Pancreas (tissue), 10 donors: ENCODE results near the gene ETV3L. TPM values are rescaled to one million over a fixed set of nuclear protein-coding genes. Genes with fewer than 3 reads are reported as not detected.
A peak's percentile ranks its signal among the peaks of the same experiment; 100 is the strongest.

Source experiments
- ATAC-seq, 4 donors: fragments of 200-7000 bp; cut with Tn5 transposase; one replicate each; pipeline versions ENCODE4 v1.8.0 to v1.9.1; 2020; ENCODE audit warnings: mild to moderate bottlenecking in 4 of 4, moderate library complexity in 4 of 4
- DNase-seq, 6 donors: peaks; one replicate each; pipeline ENCODE4 v3.0.0-alpha.2; 2020
- FAIRE-seq: peaks from 2 replicates; lab custom pipeline; 2012; peaks lifted over from hg19 to GRCh38; lab: Jason Lieb, UNC
- H3K27ac ChIP-seq, 4 donors: fragments of 200-600 bp; sonication (generic); 1 replicate in 3 of 4; 2 replicates in 1 of 4; pipeline versions ENCODE4 v1.5.0 to v1.8.0; 2020
- H3K27me3 ChIP-seq, 4 donors: fragments of 200-600 bp; one replicate each; pipeline ENCODE4 v1.8.0; 2021
- H3K36me3 ChIP-seq, 3 donors: fragments of 200-600 bp; sonication (generic) in 1 of 3; one replicate each; pipeline versions ENCODE4 v1.5.0 to v1.8.0; 2020 to 2021
- H3K4me1 ChIP-seq, 3 donors: fragments of 200-600 bp; one replicate each; pipeline ENCODE4 v1.8.0; 2021
- H3K4me3 ChIP-seq, 4 donors: fragments of 200-600 bp; sonication (generic) in 2 of 4; one replicate each; pipeline versions ENCODE4 v1.5.0 to v1.8.0; 2020 to 2021
- H3K9me3 ChIP-seq, 4 donors: fragments of 200-600 bp; one replicate each; pipeline ENCODE4 v1.8.0; 2021
- CTCF ChIP-seq, 4 donors: fragments of 200-600 bp; sonication (generic) in 3 of 4; IDR thresholded peaks; one replicate each; pipeline versions ENCODE4 v1.5.0 to v1.8.0; 2021; ENCODE audit warnings: antibody characterized with exemption in 4 of 4
- WGBS, 2 donors: extraction: QIAGEN DNeasy Blood & Tissue Kit; methylation state at CpG; one replicate each; pipeline ENCODE4 v1.1.7; 2013; 5-methylcytosine and 5-hydroxymethylcytosine counted together
- intact Hi-C, 3 donors: fragments of 100-400 bp; cut with DNase I; formaldehyde crosslinking; loops; one replicate each; pipeline versions ENCODE4 v1.11.1 to v1.14.2; 2022
- polyA plus RNA-seq, 2 donors: library from polyadenylated mRNA; stranded (reverse); fragments of 200-250 nt; gene quantifications; one replicate each; pipeline ENCODE4 v1.2.3, GENCODE V29; 2013
- total RNA-seq, 6 donors: library from RNA; stranded (reverse); fragmentation: NEBNext Ultra II Directional in 4 of 6; extraction: Animal tissue kit (Norgen Biotek cat#: 25700) in 4 of 6; gene quantifications; one replicate each; pipeline versions ENCODE4 v1.2.1 to v1.2.4, GENCODE V29; 2021 to 2023
- donor health status: healthy with polysubstance abuse.
- donor health status: DM: no; HTN: no; CAD: no; lungs with moderate emphysema.
- donor health status: DM: no; HTN: no; CAD: no.
- donor health status: control.
- donor health status: control.
- donor health status: Bipolar disorder and iron deficiency.
- donor health status: DM: yes; HTN: yes; CAD: no.
- donor health status: DM: no; HTN: no; CAD: no.
- donor health status: DM: no; HTN: no; CAD: no.
- donor health status: DM: yes; HTN: yes; CAD: no.

Gene ETV3L
- total and polyA plus RNA-seq, 8 donors, result 0.14 TPM; not detected in 7

- intact Hi-C loops, result loop anchor here in 2 of 3 donors (2.0 to 10.0 kb wide), 3 partner anchors 66 to 404 kb away; no protein-coding TSS in a partner anchor
These were observed 8.4 kb downstream of the ETV3L start for GRCh38 chr1:157091186-157091585.

GRCh38 chr1:157090771-157091170, 8.8 kb downstream of the ETV3L start:
- Histone ChIP-seq H3K9me3 (no peaks in the 10 kb centered on the region), H3K4me3 (no peak overlapping the region), H3K27ac (no peak overlapping the region), H3K4me1 (no peaks in the 10 kb centered on the region), H3K36me3 (no peaks in the 10 kb centered on the region), H3K27me3 (no peaks in the 10 kb centered on the region)
- intact Hi-C loops, result loop anchor here in 2 of 3 donors (2.0 to 10.0 kb wide), 3 partner anchors 67 to 404 kb away; no protein-coding TSS in a partner anchor
- TF ChIP-seq CTCF (IDR thresholded peaks at IDR 0.05), result no peak
- ATAC-seq (peak in 1 of 4 donors; percentile 53), DNase-seq (no peak), FAIRE-seq (no peak)
- 50 to 62% methylated on average over 3 of the region's 3 CpGs for WGBS, 2 donors

More at GRCh38 chr1:157091186-157091585, 8.4 kb downstream of the ETV3L start:
- no peaks in the 10 kb centered on the region for H3K27me3 ChIP-seq
- ATAC-seq, result no peak
- H3K4me3 ChIP-seq, result no peak overlapping the region
- H3K27ac ChIP-seq, result no peak overlapping the region
- no peaks in the 10 kb centered on the region for H3K9me3 ChIP-seq
- FAIRE-seq, result no peak
- no peaks in the 10 kb centered on the region for H3K4me1 ChIP-seq
- DNase-seq, result no peak
- TF ChIP-seq CTCF (IDR thresholded peaks at IDR 0.05), result no peak
- no peaks in the 10 kb centered on the region for H3K36me3 ChIP-seq
- WGBS, 2 donors, result 73% methylated on average over 4 of the region's 4 CpGs

GRCh38 chr1:157090196-157090647, 9.4 kb downstream of the ETV3L start:
- Histone ChIP-seq H3K27ac (no peak overlapping the region), H3K4me1 (no peaks in the 10 kb centered on the region), H3K36me3 (no peaks in the 10 kb centered on the region), H3K4me3 (no peak overlapping the region), H3K27me3 (no peaks in the 10 kb centered on the region), H3K9me3 (no peaks in the 10 kb centered on the region)
- WGBS, 2 donors, result 11% methylated on average over 10 of the region's 10 CpGs
- DNase-seq (peak; percentile 62 to 97 (median 88)), FAIRE-seq (no peak), ATAC-seq (peak; percentile 75 to 98 (median 94))
- intact Hi-C loops, result loop anchor here in 2 of 3 donors (2.0 to 10.0 kb wide), 3 partner anchors 67 to 405 kb away; no protein-coding TSS in a partner anchor
- TF ChIP-seq CTCF (IDR thresholded peaks at IDR 0.05), result peak; percentile 94 to 96 (median 96)

- no peaks in the 10 kb centered on the region for H3K9me3 ChIP-seq
- no peak overlapping the region for H3K4me3 ChIP-seq
- H3K36me3 ChIP-seq, result no peaks in the 10 kb centered on the region
- H3K27ac ChIP-seq, result no peak overlapping the region
- no peaks in the 10 kb centered on the region for H3K27me3 ChIP-seq
- 72 to 77% methylated on average over 9 of the region's 9 CpGs for WGBS, 2 donors
- intact Hi-C loops, result loop anchor here in 2 of 3 donors (2.0 to 10.0 kb wide), 3 partner anchors 68 to 405 kb away; no protein-coding TSS in a partner anchor
- FAIRE-seq (no peak), ATAC-seq (peak in 3 of 4 donors; percentile 12 to 17 (median 15)), DNase-seq (no peak)
- H3K4me1 ChIP-seq, result no peaks in the 10 kb centered on the region
- no peak for TF ChIP-seq CTCF (IDR thresholded peaks at IDR 0.05)
These were observed 9.8 kb downstream of the ETV3L start for GRCh38 chr1:157089789-157090188.

GRCh38 chr1:157088607-157089006, 11.0 kb downstream of the ETV3L start:
- no peak for TF ChIP-seq CTCF (IDR thresholded peaks at IDR 0.05)
- FAIRE-seq (no peak), DNase-seq (no peak), ATAC-seq (no peak)
- H3K4me3 ChIP-seq, result no peak overlapping the region
- H3K27ac ChIP-seq, result no peak overlapping the region
- intact Hi-C loops, result no loop called here
- H3K36me3 ChIP-seq, result no peaks in the 10 kb centered on the region
- no peaks in the 10 kb centered on the region for H3K27me3 ChIP-seq
- H3K9me3 ChIP-seq, result no peaks in the 10 kb centered on the region
- H3K4me1 ChIP-seq, result no peaks in the 10 kb centered on the region
